ENCODE data around the gene CLTB. TPM values are rescaled to one million over a fixed set of nuclear protein-coding genes. Genes with fewer than 3 reads are reported as not detected.
"Not testable (repeated sequence)": the region's sequence is repeated elsewhere in the genome, so short reads cannot be mapped to it uniquely, and the experiment has no call there.

Gene CLTB
- total RNA-seq, 1 donor from 2014 or later = 75.8 TPM

GRCh38 chr5:176413255-176413565 is 3.1 kb downstream of the CLTB start:
- Histone ChIP-seq H3K36me3 (peaks cover 24% of the 10 kb centered on the region), H3K9me3 (no peaks in the 10 kb centered on the region), H3K27ac (peak overlapping the region; percentile 36), H3K27me3 (ENCODE audit: low read depth) (no peaks in the 10 kb centered on the region), H3K4me3 (no peak overlapping the region), H3K4me1 (peaks cover 55% of the 10 kb centered on the region)
- no peak for TF ChIP-seq CTCF (IDR thresholded peaks at IDR 0.05)
- ATAC-seq (no peak), DNase-seq (no peak)
- intact Hi-C loops (cut with DNase I) = no loop called here

DNA sequence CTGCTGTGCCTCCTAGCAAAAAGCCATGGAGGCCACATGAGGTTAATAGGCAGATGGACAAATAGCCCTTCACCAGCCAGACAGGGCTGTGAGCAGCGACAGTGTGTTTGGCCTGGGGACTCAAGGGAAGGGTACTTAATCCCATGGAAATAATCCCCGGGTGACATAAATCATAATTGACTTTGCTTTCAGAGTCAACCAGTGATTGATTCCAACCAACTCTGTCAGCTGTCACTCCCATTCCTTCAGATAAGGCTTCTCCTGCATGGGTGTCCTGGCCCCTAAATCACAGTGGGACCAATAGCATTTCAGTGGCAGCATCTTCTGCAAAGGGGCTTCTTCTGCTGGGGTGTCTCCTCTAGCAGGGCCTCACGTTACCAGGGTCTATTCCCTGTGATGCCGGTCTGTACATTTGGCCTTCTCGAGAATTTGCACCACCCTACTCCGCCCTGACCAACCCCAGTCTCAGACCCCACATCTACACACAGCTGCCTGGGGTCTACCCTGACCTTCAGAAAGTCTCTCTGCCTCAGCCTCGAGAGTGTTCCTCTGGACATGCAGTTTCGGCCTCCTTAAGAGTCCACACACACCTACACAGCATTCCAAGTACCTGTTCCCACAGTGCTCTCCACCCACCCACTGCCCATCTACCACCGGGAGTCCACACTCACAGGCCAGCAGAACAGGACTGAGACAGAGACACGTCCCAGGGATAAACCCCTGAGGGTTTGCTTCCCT is 3.7 kb downstream of the CLTB start:
- no peak overlapping the region for H3K4me3 ChIP-seq
- DNase-seq (no peak), ATAC-seq (peak in 1 of 2 donors; percentile 25)
- no peaks in the 10 kb centered on the region for H3K27me3 ChIP-seq (ENCODE audit: low read depth)
- peaks cover 55% of the 10 kb centered on the region for H3K4me1 ChIP-seq
- peak overlapping the region; percentile 36 for H3K27ac ChIP-seq
- TF ChIP-seq CTCF (IDR thresholded peaks at IDR 0.05) = no peak
- intact Hi-C loops (cut with DNase I) = no loop called here
- no peaks in the 10 kb centered on the region for H3K9me3 ChIP-seq
- H3K36me3 ChIP-seq = peaks cover 29% of the 10 kb centered on the region

GRCh38 chr5:176410486-176411180 is 5.7 kb downstream of the CLTB start:
- no peak overlapping the region for H3K27ac ChIP-seq
- H3K36me3 ChIP-seq = peaks cover 50% of the 10 kb centered on the region
- no peak for TF ChIP-seq CTCF (IDR thresholded peaks at IDR 0.05)
- H3K4me1 ChIP-seq = peaks cover 45% of the 10 kb centered on the region
- no peak overlapping the region for H3K4me3 ChIP-seq
- intact Hi-C loops (cut with DNase I) = no loop called here
- ATAC-seq (no peak), DNase-seq (no peak)
- no peaks in the 10 kb centered on the region for H3K9me3 ChIP-seq
- H3K27me3 ChIP-seq (ENCODE audit: low read depth) = no peaks in the 10 kb centered on the region

- DNase-seq (no peak), ATAC-seq (no peak)
- H3K27me3 ChIP-seq (ENCODE audit: low read depth) = no peaks in the 10 kb centered on the region
- H3K4me3 ChIP-seq = no peak overlapping the region
- no peak overlapping the region for H3K27ac ChIP-seq
- intact Hi-C loops (cut with DNase I) = no loop called here
- peaks cover 55% of the 10 kb centered on the region for H3K36me3 ChIP-seq
- no peak for TF ChIP-seq CTCF (IDR thresholded peaks at IDR 0.05)
- H3K4me1 ChIP-seq = peaks cover 37% of the 10 kb centered on the region
- H3K9me3 ChIP-seq = no peaks in the 10 kb centered on the region
These were observed 6.6 kb downstream of the CLTB start for GRCh38 chr5:176409765-176410164.

DNA sequence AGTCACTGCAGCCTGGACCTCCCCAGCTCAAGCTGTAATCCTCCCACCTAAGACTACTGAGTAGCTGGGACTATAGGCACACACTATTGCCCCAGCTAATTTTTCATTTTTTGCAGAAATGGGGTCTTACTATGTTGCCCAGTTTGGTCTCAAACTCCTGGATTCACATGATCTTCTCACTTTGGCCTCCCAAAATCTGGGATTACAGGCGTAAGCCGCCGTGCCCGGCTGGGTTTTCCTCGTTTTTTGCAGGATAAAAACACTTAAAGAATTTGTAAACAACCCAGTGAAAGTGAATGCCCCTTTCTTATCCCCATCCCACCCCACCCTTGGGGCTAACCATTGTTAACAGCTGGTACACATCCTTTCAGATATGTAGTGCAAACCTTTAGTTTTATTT is 7.7 kb downstream of the CLTB start:
- Histone ChIP-seq H3K4me3 (no peak overlapping the region), H3K4me1 (peaks cover 25% of the 10 kb centered on the region), H3K9me3 (no peaks in the 10 kb centered on the region), H3K27me3 (ENCODE audit: low read depth) (no peaks in the 10 kb centered on the region), H3K27ac (no peak overlapping the region), H3K36me3 (peaks cover 60% of the 10 kb centered on the region)
- intact Hi-C loops (cut with DNase I) = no loop called here
- ATAC-seq (no peak), DNase-seq (no peak)
- TF ChIP-seq CTCF (IDR thresholded peaks at IDR 0.05) = no peak

- DNase-seq; H3K27ac ChIP-seq; ATAC-seq; H3K4me3 ChIP-seq; H3K27me3 ChIP-seq (ENCODE audit: low read depth); H3K9me3 ChIP-seq; intact Hi-C loops (cut with DNase I): not testable (repeated sequence)
- Histone ChIP-seq H3K36me3 (peaks cover 60% of the 10 kb centered on the region), H3K4me1 (peaks cover 21% of the 10 kb centered on the region)
These were observed 8.1 kb downstream of the CLTB start for GRCh38 chr5:176408252-176408573.
